ENCODE data around the gene RPL32.

The RPL32 gene

DNA sequence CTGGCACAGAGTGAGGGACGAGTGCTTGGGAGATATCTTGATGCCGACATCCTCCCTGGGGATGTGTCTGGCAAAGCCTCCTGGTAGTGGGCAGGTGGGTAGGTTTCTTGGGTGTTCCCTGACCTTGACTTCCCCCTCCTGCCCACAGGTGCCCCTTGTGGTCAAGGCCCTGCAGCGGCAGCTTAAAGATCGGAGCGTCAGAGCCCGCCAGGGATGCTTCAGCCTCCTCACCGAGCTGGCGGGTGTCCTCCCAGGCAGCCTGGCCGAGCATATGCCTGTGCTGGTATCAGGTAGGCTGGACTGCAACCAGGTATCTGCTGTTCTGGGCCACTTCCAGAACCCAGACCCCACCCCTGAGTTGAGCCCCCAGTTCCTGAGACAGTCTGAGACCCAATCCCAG is 25.6 kb downstream of the RPL32 start:
- H3K4me3 ChIP-seq (ENCODE audit: control insufficient read depth, low read depth, low read length): no peak overlapping the region
- DNase-seq (ENCODE audit: low read depth): no peak
- TF ChIP-seq, protein P1, sequence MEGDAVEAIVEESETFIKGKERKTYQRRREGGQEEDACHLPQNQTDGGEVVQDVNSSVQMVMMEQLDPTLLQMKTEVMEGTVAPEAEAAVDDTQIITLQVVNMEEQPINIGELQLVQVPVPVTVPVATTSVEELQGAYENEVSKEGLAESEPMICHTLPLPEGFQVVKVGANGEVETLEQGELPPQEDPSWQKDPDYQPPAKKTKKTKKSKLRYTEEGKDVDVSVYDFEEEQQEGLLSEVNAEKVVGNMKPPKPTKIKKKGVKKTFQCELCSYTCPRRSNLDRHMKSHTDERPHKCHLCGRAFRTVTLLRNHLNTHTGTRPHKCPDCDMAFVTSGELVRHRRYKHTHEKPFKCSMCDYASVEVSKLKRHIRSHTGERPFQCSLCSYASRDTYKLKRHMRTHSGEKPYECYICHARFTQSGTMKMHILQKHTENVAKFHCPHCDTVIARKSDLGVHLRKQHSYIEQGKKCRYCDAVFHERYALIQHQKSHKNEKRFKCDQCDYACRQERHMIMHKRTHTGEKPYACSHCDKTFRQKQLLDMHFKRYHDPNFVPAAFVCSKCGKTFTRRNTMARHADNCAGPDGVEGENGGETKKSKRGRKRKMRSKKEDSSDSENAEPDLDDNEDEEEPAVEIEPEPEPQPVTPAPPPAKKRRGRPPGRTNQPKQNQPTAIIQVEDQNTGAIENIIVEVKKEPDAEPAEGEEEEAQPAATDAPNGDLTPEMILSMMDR (IDR thresholded peaks at IDR 0.05; ENCODE audit: control insufficient read depth, insufficient read depth, low read depth, low read length, missing control alignments): no peak

DNA sequence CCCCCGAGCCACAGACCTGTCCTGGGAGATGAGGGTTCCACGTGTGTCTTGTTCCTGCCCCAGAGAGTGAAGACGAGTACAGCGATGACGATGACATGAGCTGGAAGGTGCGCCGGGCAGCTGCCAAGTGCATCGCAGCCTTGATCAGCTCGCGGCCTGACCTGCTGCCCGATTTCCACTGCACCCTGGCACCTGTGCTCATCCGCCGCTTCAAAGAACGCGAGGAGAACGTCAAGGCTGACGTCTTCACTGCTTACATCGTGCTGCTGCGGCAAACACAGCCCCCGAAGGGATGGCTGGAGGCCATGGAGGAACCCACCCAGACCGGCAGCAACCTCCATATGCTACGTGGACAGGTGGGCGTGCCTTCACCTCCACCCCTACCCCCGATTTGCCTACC is 26.3 kb downstream of the RPL32 start:
- TF ChIP-seq, protein P1 (IDR thresholded peaks at IDR 0.05; ENCODE audit: control insufficient read depth, insufficient read depth, low read depth, low read length, missing control alignments): no peak
- no peak overlapping the region for H3K4me3 ChIP-seq (ENCODE audit: control insufficient read depth, low read depth, low read length)
- no peak for DNase-seq (ENCODE audit: low read depth)

- DNase-seq (ENCODE audit: low read depth): no peak
- TF ChIP-seq, protein P1 (IDR thresholded peaks at IDR 0.05; ENCODE audit: control insufficient read depth, insufficient read depth, low read depth, low read length, missing control alignments): no peak
- H3K4me3 ChIP-seq (ENCODE audit: control insufficient read depth, low read depth, low read length): no peak overlapping the region
These were observed 27.4 kb downstream of the RPL32 start for GRCh38 chr3:12813967-12814366.

GRCh38 chr3:12812812-12813211 is 28.6 kb downstream of the RPL32 start:
- DNase-seq (ENCODE audit: low read depth): no peak
- no peak overlapping the region for H3K4me3 ChIP-seq (ENCODE audit: control insufficient read depth, low read depth, low read length)
- TF ChIP-seq, protein P1 (IDR thresholded peaks at IDR 0.05; ENCODE audit: control insufficient read depth, insufficient read depth, low read depth, low read length, missing control alignments): no peak

DNA sequence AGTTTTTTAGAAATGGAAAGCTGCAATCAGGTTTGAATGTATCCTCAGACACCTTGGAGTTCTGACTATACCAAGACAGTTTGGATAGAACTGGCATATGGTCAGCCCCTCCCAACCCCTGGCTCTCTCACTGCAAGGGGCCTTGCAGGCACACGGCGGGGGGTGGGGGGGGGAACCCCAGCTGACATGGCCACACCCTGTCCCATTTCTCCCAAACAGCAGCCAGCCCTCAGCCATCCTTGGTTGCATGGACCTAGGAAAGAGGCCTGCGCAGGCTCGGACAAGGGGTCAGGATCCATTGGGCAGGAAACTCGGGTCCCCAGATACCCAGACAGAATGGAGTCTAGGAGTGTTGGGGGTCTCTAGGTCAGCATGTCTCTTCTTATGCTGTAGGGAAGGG is 30.4 kb downstream of the RPL32 start:
- DNase-seq (ENCODE audit: low read depth): no peak
- TF ChIP-seq, protein P1 (IDR thresholded peaks at IDR 0.05; ENCODE audit: control insufficient read depth, insufficient read depth, low read depth, low read length, missing control alignments): no peak
- no peak overlapping the region for H3K4me3 ChIP-seq (ENCODE audit: control insufficient read depth, low read depth, low read length)

- TF ChIP-seq, protein P1 (IDR thresholded peaks at IDR 0.05; ENCODE audit: control insufficient read depth, insufficient read depth, low read depth, low read length, missing control alignments): peak; percentile 60
These were observed 31.2 kb downstream of the RPL32 start for GRCh38 chr3:12810013-12810780.

More at GRCh38 chr3:12810013-12810780, 31.2 kb downstream of the RPL32 start:
- DNase-seq (ENCODE audit: low read depth): peak; percentile 29
- H3K4me3 ChIP-seq (ENCODE audit: control insufficient read depth, low read depth, low read length): peak overlapping the region; percentile 54

Measured in AG09309 (cell line).